ENCODE measurements around the gene PPP1R9B. TPM values are rescaled to one million over a fixed set of nuclear protein-coding genes. Genes with fewer than 3 reads are reported as not detected.

Gene PPP1R9B
- total RNA-seq, 1 experiment from 2014 or later: 23.0 TPM

DNA sequence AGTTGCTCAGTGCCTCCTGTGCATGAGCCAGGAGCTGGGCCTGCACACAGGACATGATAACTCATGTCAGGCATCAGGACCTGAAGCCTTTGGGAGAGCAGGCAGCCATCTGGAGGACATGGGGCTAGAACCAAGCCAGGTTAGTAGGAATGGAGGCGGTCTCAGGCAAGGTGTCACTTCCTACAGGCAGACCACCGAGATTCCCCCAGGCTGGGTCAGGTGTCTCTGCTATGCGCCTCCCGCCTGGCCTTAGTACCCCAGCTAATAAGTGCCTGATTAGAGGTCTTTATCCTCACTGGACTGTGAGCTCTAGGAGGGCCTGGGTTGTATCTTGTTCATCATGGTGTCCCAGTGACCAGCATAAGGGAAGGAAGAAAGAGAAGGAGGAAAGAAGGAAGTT is 36.1 kb downstream of the PPP1R9B start:
- no peak overlapping the region for H2BK20ac ChIP-seq (ENCODE audit: low read depth, low read length, poor library complexity, severe bottlenecking)
- no peaks in the 10 kb centered on the region for H3K79me2 ChIP-seq (ENCODE audit: insufficient read depth, low read length)
- H2BK15ac ChIP-seq (ENCODE audit: low read depth, low read length): no peak overlapping the region
- H3K27ac ChIP-seq (ENCODE audit: insufficient read length, low read depth, low read length): no peak overlapping the region
- H3K4me2 ChIP-seq (ENCODE audit: insufficient read depth, insufficient read length, low read length): no peak overlapping the region
- H3K27me3 Mint-ChIP-seq (ENCODE audit: low read depth): peaks cover 38% of the 10 kb centered on the region
- H2BK120ac ChIP-seq (ENCODE audit: low read depth, low read length, poor library complexity, severe bottlenecking): no peak overlapping the region
- no peak overlapping the region for H3K27ac Mint-ChIP-seq
- H3K4me3 Mint-ChIP-seq: no peak overlapping the region
- no peak overlapping the region for H4K8ac ChIP-seq (replicated peaks; ENCODE audit: insufficient read length, low read depth, low read length)
- no peak overlapping the region for H3K4ac ChIP-seq (ENCODE audit: low read depth, low read length)
- no peak overlapping the region for H3K18ac ChIP-seq (ENCODE audit: insufficient read length, low read depth, low read length)
- no peaks in the 10 kb centered on the region for H3K9me3 ChIP-seq (ENCODE audit: control insufficient read depth, low read depth, low read length)
- H3K79me1 ChIP-seq (ENCODE audit: insufficient read depth, low read depth, low read length, poor library complexity, severe bottlenecking): no peaks in the 10 kb centered on the region
- no peaks in the 10 kb centered on the region; a peak in 1 of 5 replicates for H3K9me3 Mint-ChIP-seq
- no peaks in the 10 kb centered on the region; the same call in 1 of the 2 replicates for H3K27me3 ChIP-seq (ENCODE audit: insufficient read depth, low read length)
- H2AFZ ChIP-seq (ENCODE audit: low read length): no peak overlapping the region
- H3K23me2 ChIP-seq (ENCODE audit: insufficient read length, low read depth, low read length, poor library complexity, severe bottlenecking): no peaks in the 10 kb centered on the region
- H4K20me1 ChIP-seq (ENCODE audit: control insufficient read depth, insufficient read depth, insufficient read length): no peaks in the 10 kb centered on the region
- no peak overlapping the region for H2BK5ac ChIP-seq (ENCODE audit: insufficient read length, low read length)
- no peak overlapping the region for H3K9ac ChIP-seq (ENCODE audit: extremely low read depth, insufficient read length, low read length)
- no peak overlapping the region for H3K56ac ChIP-seq (ENCODE audit: insufficient read length, low read depth, low read length)
- H4K91ac ChIP-seq (ENCODE audit: insufficient read length, low read depth, low read length): no peak overlapping the region
- H3T11ph ChIP-seq (ENCODE audit: low read length): no peak overlapping the region
- H2AK5ac ChIP-seq (ENCODE audit: insufficient read length, low read length): no peak overlapping the region
- H3K23ac ChIP-seq (ENCODE audit: insufficient read length, low read depth, low read length): no peak overlapping the region
- no peak for DNase-seq
- peaks cover 0 to 10% (median 0%) of the 10 kb centered on the region in 3 experiments; a peak in 1 of 7 replicates for H3K36me3 Mint-ChIP-seq (ENCODE audit: insufficient read depth in 1 of 3, low read depth in 3 of 3)
- H4K5ac ChIP-seq (ENCODE audit: insufficient read length, low read depth, low read length): no peak overlapping the region
- TF ChIP-seq, protein P1, sequence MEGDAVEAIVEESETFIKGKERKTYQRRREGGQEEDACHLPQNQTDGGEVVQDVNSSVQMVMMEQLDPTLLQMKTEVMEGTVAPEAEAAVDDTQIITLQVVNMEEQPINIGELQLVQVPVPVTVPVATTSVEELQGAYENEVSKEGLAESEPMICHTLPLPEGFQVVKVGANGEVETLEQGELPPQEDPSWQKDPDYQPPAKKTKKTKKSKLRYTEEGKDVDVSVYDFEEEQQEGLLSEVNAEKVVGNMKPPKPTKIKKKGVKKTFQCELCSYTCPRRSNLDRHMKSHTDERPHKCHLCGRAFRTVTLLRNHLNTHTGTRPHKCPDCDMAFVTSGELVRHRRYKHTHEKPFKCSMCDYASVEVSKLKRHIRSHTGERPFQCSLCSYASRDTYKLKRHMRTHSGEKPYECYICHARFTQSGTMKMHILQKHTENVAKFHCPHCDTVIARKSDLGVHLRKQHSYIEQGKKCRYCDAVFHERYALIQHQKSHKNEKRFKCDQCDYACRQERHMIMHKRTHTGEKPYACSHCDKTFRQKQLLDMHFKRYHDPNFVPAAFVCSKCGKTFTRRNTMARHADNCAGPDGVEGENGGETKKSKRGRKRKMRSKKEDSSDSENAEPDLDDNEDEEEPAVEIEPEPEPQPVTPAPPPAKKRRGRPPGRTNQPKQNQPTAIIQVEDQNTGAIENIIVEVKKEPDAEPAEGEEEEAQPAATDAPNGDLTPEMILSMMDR (conservative IDR thresholded peaks at IDR 0.05): no peak
- H2BK12ac ChIP-seq (ENCODE audit: insufficient read length, low read depth, low read length): no peak overlapping the region
- H3K14ac ChIP-seq (ENCODE audit: insufficient read depth, low read length): no peak overlapping the region
- H3K4me1 ChIP-seq (ENCODE audit: insufficient read depth, low read length): peaks cover 9% of the 10 kb centered on the region; the same call in 1 of the 2 replicates
- H3K4me1 Mint-ChIP-seq: peaks cover 16 to 26% of the 10 kb centered on the region in 2 experiments
- no CpG with 5 or more reads among the region's 4 CpGs for WGBS (ENCODE audit: extremely low coverage, insufficient read length, low lambda C conversion rate)
